ENCODE results near the gene HCN2.

DNA sequence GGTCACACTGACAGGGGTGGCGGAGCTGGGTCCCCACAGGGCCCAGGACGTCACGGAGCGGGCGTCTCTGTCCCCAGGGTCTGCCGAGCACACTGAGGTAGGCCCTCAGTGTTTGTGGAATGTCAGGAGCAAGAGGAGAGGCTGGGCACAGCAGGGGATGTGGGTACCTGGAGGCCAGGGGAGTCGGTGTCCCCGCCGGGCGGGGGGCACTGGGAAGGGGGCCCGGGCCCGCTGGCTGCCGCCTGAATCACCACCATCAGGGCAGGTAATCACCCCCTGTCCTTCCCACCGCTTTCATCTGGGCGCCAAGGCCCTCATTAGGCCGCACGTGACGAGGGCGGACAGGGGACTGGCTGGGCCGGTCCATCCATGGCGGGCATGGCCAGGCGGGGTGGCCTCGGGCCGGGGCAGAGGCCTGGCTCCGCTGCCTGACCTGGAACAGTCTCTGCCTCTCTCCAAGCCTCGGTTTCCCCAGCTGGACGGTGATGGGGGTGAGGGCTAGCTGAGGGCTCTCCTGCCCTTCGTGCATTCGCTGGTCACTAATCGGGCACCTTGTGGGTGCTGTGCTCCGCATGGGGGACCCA lies 51.0 kb downstream of the HCN2 start:
- TF ChIP-seq, protein P1, sequence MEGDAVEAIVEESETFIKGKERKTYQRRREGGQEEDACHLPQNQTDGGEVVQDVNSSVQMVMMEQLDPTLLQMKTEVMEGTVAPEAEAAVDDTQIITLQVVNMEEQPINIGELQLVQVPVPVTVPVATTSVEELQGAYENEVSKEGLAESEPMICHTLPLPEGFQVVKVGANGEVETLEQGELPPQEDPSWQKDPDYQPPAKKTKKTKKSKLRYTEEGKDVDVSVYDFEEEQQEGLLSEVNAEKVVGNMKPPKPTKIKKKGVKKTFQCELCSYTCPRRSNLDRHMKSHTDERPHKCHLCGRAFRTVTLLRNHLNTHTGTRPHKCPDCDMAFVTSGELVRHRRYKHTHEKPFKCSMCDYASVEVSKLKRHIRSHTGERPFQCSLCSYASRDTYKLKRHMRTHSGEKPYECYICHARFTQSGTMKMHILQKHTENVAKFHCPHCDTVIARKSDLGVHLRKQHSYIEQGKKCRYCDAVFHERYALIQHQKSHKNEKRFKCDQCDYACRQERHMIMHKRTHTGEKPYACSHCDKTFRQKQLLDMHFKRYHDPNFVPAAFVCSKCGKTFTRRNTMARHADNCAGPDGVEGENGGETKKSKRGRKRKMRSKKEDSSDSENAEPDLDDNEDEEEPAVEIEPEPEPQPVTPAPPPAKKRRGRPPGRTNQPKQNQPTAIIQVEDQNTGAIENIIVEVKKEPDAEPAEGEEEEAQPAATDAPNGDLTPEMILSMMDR (IDR thresholded peaks at IDR 0.05; ENCODE audit: poor library complexity, severe bottlenecking), result no peak
- TF ChIP-seq POLR2AphosphoS5 (IDR thresholded peaks at IDR 0.05) (no peak), TAF1 (IDR thresholded peaks at IDR 0.05; ENCODE audit: low read depth) (no peak), RAD21 (conservative IDR thresholded peaks at IDR 0.05) (no peak), SMC3 (conservative IDR thresholded peaks at IDR 0.05; ENCODE audit: poor library complexity) (no peak), EP300 (conservative IDR thresholded peaks at IDR 0.05; ENCODE audit: poor library complexity, severe bottlenecking) (no peak), EZH2 (IDR thresholded peaks at IDR 0.05; ENCODE audit: borderline replicate concordance, insufficient read depth, low read length, poor library complexity, severe bottlenecking) (no peak)
- TF ChIP-seq, protein P2, sequence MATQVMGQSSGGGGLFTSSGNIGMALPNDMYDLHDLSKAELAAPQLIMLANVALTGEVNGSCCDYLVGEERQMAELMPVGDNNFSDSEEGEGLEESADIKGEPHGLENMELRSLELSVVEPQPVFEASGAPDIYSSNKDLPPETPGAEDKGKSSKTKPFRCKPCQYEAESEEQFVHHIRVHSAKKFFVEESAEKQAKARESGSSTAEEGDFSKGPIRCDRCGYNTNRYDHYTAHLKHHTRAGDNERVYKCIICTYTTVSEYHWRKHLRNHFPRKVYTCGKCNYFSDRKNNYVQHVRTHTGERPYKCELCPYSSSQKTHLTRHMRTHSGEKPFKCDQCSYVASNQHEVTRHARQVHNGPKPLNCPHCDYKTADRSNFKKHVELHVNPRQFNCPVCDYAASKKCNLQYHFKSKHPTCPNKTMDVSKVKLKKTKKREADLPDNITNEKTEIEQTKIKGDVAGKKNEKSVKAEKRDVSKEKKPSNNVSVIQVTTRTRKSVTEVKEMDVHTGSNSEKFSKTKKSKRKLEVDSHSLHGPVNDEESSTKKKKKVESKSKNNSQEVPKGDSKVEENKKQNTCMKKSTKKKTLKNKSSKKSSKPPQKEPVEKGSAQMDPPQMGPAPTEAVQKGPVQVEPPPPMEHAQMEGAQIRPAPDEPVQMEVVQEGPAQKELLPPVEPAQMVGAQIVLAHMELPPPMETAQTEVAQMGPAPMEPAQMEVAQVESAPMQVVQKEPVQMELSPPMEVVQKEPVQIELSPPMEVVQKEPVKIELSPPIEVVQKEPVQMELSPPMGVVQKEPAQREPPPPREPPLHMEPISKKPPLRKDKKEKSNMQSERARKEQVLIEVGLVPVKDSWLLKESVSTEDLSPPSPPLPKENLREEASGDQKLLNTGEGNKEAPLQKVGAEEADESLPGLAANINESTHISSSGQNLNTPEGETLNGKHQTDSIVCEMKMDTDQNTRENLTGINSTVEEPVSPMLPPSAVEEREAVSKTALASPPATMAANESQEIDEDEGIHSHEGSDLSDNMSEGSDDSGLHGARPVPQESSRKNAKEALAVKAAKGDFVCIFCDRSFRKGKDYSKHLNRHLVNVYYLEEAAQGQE (IDR thresholded peaks at IDR 0.05; ENCODE audit: borderline replicate concordance), result no peak

Measured in neural cell (in vitro differentiated cells).